Measurements from ENCODE around the gene GPBP1. TPM values are rescaled to one million over a fixed set of nuclear protein-coding genes. Genes with fewer than 3 reads are reported as not detected.

GPBP1 gene
- total RNA-seq, 1 experiment from 2014 or later, result 112 TPM

DNA sequence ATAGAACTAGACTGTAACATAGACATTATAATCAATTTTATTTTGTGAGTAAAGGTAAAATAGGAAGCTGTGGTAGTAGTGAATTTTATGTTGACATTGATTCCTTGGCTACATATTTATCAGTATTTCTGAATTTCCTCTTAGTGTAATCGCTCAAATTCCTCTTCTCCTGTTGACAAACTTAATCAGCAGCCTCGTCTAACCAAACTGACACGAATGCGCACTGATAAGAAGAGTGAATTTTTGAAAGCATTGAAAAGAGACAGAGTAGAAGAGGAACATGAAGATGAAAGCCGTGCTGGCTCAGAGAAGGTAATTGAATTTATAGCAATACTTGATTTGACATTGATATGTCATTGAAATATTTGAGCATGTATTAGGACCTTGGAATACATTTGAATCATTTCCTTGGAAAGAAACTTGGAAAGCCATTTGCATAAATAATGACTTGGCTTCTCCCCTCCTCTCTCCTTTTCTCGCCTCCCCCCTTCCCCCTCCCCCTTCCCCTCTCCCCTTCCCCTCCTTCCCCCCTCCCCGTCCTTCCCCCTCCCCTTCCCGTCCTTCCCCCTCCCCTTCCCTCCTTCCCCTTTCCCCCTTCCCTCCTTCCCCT lies 75.5 kb downstream of the GPBP1 start:
- H3K36me3 Mint-ChIP-seq (ENCODE audit: insufficient read depth in 1 of 3, low read depth in 3 of 3), result peaks cover 51 to 85% (median 76%) of the 10 kb centered on the region in 3 experiments
- no peak overlapping the region for H3K23ac ChIP-seq (ENCODE audit: insufficient read length, low read depth, low read length)
- DNase-seq, result no peak

More for the DNA sequence above, 75.5 kb downstream of the GPBP1 start:
- Histone ChIP-seq H2BK12ac (ENCODE audit: insufficient read length, low read depth, low read length) (no peak overlapping the region), H2BK15ac (ENCODE audit: low read depth, low read length) (no peak overlapping the region), H3K4me1 (ENCODE audit: insufficient read depth, low read length) (no peaks in the 10 kb centered on the region), H3K18ac (ENCODE audit: insufficient read length, low read depth, low read length) (no peak overlapping the region), H3K27ac (ENCODE audit: insufficient read length, low read depth, low read length) (no peak overlapping the region), H3K9me3 (ENCODE audit: control insufficient read depth, low read depth, low read length) (no peaks in the 10 kb centered on the region), H2AK5ac (ENCODE audit: insufficient read length, low read length) (no peak overlapping the region), H3K4ac (ENCODE audit: low read depth, low read length) (no peak overlapping the region), H3K79me1 (ENCODE audit: insufficient read depth, low read depth, low read length, poor library complexity, severe bottlenecking) (no peaks in the 10 kb centered on the region), H3T11ph (ENCODE audit: low read length) (no peak overlapping the region), H3K56ac (ENCODE audit: insufficient read length, low read depth, low read length) (no peak overlapping the region), H3K79me2 (ENCODE audit: insufficient read depth, low read length) (no peaks in the 10 kb centered on the region; the same call in 1 of the 2 replicates), H3K9ac (ENCODE audit: extremely low read depth, insufficient read length, low read length) (no peak overlapping the region), H2BK120ac (ENCODE audit: low read depth, low read length, poor library complexity, severe bottlenecking) (no peak overlapping the region), H4K20me1 (ENCODE audit: control insufficient read depth, insufficient read depth, insufficient read length) (no peaks in the 10 kb centered on the region), H2BK5ac (ENCODE audit: insufficient read length, low read length) (no peak overlapping the region), H4K8ac (replicated peaks; ENCODE audit: insufficient read length, low read depth, low read length) (no peak overlapping the region), H2BK20ac (ENCODE audit: low read depth, low read length, poor library complexity, severe bottlenecking) (no peak overlapping the region), H3K23me2 (ENCODE audit: insufficient read length, low read depth, low read length, poor library complexity, severe bottlenecking) (no peaks in the 10 kb centered on the region), H4K91ac (ENCODE audit: insufficient read length, low read depth, low read length) (no peak overlapping the region), H4K5ac (ENCODE audit: insufficient read length, low read depth, low read length) (no peak overlapping the region), H3K4me2 (ENCODE audit: insufficient read depth, insufficient read length, low read length) (no peak overlapping the region), H3K27me3 (ENCODE audit: insufficient read depth, low read length) (no peaks in the 10 kb centered on the region), H3K14ac (ENCODE audit: insufficient read depth, low read length) (no peak overlapping the region), H2AFZ (ENCODE audit: low read length) (no peak overlapping the region)
- 0 out of 7 replicates have a peak overlapping the region, but pooled peaks of 1 of the 3 experiments have one; percentile 57 for H3K27ac Mint-ChIP-seq
- no peaks in the 10 kb centered on the region for H3K27me3 Mint-ChIP-seq (ENCODE audit: low read depth)
- no peak overlapping the region for H3K4me3 Mint-ChIP-seq
- H3K9me3 Mint-ChIP-seq, result no peaks in the 10 kb centered on the region; a peak in 1 of 5 replicates
- no CpG with 5 or more reads among the region's 8 CpGs for WGBS (ENCODE audit: extremely low coverage, insufficient read length, low lambda C conversion rate)
- no peak for TF ChIP-seq CTCF (conservative IDR thresholded peaks at IDR 0.05)
- H3K4me1 Mint-ChIP-seq, result peaks cover 4 to 5% of the 10 kb centered on the region in 2 experiments; a peak in 2 of 4 replicates
